Astrocyte of the cerebellum (primary cell): ENCODE results near the gene SUPT20H.

Experiments
- DNase-seq: peaks from one replicate; pipeline ENCODE4 v3.0.0-alpha.2; 2011; ENCODE audit warnings: low read depth
- H3K4me3 ChIP-seq: 2 replicates; pipeline ENCODE4 v1.5.1; 2011; ENCODE audit warnings: mild to moderate bottlenecking, low read depth, low read length, moderate library complexity
- CTCF ChIP-seq: IDR thresholded peaks from 2 replicates; pipeline ENCODE4 v1.5.1; 2012; ENCODE audit warnings: low read length, low read depth, moderate library complexity, mild to moderate bottlenecking; ENCODE audit errors: missing control alignments
- in situ Hi-C: cut with HindIII; loops from 2 replicates; pipeline ENCODE4 v1.10.0; 2017; ENCODE audit warnings: low sequenced_read_pairs

The SUPT20H gene

GRCh38 chr13:36959456-36960116 lies 99.9 kb downstream of the SUPT20H start:
- in situ Hi-C loops = no loop called here
- no peak for TF ChIP-seq CTCF
- DNase-seq = no peak
- H3K4me3 ChIP-seq = no peak overlapping the region
